HG03460 (cell line): ENCODE results near the gene SRRT.
A peak's percentile ranks its signal among the peaks of the same experiment; 100 is the strongest.

Experiments used
- ATAC-seq: cut with Tn5 transposase; IDR thresholded peaks from one replicate; pipeline ENCODE4 v1.9.1; 2021; ENCODE audit not compliant: unreplicated experiment

SRRT gene

DNA sequence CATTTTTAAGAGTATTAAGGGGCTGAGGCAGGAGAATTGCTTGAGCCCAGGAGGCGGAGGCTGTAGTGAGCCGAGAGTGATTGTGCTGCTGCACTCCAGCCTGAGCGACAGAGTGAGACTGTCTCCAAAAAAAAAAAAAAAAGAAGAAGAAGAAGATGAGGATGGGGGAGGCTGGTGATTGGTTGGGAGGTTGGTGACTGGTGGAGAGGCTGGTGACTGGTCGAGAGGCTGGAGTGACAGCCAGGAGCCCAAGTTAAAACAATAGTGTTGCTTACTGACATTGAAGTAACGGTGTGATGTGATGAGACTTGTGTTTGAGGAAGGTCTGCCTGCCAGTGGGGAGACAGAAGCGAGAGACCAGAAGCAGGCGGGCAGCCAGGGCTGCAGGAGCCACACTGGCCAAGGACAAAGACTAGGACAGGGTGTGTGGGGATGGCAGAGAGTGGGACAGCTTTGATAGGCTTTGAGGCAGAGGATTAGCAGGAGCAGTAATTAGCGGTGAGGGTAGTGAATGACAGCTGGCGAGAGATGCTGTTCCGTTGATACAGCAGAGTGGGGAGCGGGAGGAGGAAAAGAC is 4.9 kb downstream of the SRRT start:
- ATAC-seq: no peak

DNA sequence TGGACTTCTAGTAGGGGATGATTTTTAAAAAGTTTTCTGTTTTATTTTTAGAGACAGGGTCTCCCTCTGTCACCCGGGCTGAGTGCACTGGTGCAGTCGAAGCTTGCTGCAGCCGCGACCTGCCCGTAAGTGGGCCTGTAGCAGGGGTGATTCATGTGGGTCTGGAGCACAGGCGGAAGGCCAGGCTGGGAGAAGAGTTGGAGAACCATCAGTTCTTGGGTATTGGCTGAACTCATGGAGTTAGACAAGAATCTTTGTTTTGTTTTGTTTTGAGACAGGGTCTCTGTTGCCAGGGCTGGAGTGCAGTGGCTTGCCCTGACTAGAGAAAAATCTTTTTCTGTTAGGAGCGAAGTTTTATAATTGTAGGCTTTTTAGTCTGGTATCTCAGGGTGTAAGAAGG is 5.7 kb downstream of the SRRT start:
- no peak for ATAC-seq

DNA sequence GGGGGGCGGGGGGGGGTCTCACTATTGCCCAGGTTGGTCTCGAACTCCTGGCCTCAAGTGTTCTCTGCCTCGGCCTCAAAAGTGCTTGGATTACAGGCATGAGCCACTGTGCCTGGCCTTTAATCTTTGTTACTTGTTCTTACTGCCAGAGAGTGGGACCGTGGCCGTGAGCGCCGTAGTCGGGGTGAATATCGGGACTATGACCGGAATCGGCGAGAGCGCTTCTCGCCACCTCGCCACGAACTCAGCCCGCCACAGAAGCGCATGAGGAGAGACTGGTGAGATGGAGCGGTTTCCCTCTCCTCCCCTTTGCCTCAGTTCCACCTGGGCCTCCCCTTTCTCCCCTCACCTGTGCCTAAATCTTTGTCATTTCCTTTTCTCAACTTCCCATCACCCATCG is 6.2 kb downstream of the SRRT start:
- no peak for ATAC-seq

DNA sequence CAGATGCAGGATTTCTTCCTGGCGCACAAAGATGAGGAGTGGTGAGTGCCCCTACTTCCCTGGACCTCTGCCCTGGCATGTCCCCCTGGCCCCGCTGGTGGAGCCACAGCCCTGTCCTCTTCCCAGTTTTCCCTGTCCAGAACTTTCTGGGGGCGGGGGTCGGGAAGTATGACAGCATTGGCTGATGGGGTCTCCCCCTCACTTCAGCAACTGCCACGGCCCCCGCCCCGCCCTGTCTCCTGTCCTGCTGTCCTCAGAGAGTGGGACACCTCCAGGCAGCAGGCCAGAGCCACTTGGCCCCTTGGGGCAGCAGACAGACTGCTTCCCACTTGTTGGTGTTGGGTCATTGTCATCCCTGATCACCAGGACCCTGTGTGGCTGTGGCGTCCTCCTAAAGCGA is 7.3 kb downstream of the SRRT start:
- ATAC-seq: no peak

DNA sequence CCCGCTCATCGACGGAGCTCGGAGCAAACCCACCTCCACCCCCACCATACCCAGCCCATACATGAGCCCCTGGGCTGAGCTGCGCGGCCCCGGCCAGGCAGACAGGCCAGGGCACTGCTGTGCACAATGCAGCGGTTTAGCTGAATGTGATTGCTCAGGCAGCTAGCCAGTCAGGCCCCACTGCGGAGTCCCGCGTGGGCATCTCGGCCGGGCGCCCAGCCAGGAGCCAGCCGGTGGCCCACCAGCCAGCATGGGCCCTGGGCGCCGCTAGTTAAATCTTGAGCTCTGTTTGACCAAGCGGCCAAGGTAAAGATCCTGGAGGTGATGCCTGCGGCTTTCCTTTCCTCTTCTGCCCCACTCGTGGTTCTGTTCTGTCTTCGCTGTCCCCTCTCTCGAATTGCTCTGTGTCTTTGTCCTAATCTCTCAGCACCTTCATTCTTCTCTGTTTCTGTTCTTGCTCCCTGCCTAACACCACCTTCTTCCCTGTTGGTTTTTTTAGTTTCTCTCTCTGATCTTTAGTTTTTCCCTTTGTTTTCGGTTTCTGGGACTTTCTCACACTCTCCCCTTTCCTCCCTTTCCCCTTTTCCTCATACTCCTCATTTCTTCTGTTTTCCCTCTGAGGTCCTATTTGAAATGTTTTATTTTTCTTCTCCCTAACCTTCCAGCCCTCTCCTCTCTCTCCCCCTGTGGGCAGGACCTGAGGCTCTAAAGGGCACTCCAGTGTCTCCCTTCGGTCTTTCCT is 8.1 kb downstream of the SRRT start:
- no peak for ATAC-seq

DNA sequence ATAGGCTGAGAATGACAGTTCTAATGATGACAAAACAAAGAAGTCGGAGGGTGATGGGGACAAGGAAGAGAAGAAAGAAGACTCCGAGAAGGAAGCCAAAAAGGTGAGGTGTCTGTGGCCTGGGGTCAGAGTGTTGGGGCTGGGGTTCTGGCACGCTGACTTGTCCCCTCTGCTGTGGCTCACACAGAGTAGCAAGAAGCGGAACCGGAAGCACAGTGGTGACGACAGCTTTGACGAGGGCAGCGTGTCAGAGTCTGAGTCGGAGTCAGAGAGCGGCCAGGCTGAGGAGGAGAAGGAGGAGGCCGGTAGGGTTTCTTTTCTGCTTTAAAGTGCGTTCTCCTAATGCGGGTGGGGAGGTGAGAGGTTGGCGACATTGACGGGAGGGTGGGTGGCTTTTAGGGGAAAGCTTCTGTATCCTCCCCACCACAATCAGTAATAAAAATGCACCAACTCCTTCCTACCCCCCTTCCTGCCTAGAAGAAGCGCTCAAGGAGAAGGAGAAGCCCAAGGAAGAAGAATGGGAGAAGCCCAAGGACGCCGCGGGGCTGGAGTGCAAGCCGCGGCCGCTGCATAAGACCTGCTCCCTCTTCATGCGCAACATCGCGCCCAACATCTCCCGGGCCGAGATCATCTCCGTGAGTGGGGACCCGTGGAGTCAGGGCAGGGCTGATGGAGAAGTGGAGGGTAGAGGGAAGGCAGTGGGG is 10.0 kb downstream of the SRRT start:
- no peak for ATAC-seq

DNA sequence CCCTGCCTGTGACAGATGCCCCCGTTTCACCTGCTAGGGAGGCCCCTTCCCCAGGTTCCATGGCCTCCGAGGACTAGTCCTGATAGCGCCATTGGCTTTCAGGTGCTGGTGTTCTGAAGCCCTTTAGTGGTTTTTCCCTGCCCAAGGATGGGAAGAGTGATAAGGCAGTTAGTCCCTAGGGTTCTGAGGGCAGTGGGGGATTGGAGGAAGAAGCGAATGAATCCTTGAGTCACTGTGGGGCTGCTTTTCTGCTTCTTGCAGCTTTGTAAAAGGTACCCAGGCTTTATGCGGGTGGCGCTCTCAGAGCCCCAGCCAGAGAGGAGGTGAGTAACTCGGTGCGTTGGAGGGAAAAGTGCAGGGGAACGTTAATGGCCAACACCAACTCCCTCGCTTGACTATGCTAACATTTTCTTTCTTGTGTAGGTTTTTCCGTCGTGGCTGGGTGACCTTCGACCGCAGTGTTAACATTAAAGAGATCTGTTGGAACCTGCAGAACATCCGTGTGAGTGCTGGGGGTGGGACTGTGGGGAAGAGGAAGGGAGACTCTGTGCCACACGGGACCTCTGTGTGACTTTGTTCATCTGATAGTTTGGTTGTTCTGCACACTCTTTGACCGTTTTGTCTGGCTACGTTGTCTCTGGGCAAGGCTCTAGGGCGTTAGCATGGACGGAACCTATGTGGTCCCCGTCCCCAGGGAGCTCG is 10.7 kb downstream of the SRRT start:
- ATAC-seq: no peak

DNA sequence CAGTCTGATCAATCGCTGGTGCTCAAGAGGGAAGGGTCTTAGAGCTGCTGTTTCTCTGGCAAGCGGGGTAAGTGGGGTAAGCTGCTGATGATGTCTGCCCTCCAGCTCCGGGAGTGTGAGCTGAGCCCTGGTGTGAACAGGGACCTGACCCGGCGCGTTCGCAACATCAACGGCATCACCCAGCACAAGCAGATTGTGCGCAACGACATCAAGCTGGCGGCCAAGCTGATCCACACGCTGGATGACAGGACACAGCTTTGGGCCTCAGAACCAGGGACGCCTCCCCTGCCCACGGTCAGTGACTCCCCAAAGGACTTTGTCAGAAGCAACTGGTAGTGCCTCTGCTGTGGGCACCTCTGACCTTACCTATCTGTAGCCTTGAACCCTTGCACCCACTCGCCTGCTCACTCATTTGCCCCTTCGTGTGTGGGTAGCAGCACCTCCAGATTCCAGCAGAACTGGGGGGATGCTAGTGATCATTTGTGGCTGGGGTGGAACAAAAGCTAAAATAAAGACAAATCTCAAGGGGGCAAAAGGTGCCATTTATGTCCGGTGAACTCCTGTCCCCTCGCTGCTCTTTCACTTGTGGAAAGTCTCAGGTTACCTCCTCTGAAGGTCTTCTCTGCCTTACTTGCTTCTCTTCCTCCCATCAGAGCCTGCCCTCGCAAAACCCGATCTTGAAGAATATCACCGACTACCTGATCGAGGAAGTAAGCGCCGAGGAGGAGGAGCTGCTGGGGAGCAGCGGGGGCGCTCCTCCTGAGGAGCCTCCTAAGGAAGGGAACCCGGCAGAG is 11.4 kb downstream of the SRRT start:
- ATAC-seq: no peak

DNA sequence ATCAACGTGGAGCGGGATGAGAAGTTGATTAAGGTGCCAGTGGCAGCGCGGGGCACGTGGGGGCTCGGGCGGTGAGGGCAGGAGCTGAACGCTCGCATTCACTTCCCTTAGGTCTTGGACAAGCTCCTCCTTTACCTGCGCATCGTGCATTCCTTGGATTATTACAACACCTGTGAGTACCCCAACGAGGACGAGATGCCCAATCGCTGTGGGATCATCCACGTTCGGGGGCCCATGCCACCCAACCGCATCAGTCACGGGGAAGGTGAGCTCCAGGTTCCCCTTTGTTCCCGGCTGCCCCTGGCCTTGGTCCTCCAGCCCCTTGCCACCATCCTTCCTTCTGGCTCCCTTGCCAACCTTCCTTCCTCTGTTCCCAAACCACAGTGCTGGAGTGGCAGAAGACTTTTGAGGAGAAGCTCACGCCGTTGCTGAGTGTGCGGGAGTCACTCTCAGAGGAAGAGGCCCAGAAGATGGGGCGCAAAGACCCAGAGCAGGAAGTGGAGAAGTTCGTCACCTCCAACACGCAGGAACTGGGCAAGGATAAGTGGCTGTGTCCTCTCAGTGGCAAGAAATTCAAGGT is 12.1 kb downstream of the SRRT start:
- ATAC-seq: no peak

DNA sequence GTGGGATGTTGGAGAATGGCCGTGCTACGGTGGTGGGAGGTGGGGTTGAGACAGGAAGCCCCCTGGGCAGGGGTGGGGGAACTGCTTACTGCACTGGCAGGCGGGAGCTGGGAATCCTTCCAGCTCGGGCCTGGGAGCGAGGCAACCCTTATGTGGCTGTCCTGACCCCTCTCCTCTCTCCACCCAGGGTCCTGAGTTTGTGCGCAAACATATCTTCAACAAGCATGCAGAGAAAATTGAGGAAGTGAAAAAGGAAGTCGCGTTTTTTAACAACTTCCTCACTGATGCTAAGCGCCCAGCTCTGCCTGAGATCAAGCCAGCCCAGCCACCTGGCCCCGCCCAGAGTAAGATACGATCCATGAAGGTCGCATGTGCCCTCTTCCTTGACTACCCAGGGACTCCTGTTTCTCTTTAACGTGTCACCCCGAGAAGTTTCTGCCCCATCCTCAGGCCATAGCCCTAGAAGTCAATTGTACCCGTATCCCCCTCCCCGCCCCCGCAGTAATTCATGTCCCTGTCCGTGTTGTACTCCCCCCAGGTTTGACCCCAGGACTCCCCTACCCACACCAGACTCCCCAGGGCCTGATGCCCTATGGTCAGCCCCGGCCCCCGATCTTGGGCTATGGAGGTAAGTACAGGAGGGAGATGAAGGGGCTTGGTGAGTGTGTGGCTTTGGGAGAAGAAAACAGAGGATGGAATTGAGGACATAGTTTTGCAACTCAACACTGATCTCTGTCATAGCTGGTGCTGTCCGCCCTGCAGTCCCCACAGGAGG is 12.8 kb downstream of the SRRT start:
- ATAC-seq: peak; percentile 38

DNA sequence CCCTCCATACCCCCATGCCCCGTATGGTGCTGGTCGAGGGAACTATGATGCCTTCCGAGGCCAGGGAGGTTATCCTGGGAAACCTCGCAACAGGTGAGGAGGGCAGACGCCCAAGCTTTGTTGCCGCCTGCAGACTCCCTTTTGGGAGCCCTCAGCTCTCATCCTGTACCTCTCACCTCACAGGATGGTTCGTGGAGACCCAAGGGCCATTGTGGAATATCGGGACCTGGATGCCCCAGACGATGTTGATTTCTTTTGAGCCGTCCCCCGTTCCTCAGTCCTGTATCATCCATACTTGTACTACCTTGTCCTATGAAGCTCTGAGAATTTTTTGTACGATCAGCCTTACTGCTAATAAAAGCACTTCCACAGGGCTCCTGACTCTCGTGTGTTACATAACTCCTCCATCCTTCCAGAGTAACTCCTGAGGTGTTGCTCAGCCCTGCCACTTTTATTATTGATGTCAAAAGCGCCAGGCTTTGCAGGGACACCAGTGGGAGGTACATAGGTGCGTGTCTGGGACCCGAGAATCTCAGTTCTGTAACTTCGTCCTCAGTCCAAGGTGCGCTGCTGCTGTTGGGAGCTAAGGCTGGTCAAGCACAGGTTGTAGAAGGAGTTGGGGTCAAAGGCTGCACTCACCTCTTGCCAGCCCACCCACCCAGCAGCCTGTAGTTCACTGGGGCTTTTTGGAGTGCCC is 13.5 kb downstream of the SRRT start:
- no peak for ATAC-seq

DNA sequence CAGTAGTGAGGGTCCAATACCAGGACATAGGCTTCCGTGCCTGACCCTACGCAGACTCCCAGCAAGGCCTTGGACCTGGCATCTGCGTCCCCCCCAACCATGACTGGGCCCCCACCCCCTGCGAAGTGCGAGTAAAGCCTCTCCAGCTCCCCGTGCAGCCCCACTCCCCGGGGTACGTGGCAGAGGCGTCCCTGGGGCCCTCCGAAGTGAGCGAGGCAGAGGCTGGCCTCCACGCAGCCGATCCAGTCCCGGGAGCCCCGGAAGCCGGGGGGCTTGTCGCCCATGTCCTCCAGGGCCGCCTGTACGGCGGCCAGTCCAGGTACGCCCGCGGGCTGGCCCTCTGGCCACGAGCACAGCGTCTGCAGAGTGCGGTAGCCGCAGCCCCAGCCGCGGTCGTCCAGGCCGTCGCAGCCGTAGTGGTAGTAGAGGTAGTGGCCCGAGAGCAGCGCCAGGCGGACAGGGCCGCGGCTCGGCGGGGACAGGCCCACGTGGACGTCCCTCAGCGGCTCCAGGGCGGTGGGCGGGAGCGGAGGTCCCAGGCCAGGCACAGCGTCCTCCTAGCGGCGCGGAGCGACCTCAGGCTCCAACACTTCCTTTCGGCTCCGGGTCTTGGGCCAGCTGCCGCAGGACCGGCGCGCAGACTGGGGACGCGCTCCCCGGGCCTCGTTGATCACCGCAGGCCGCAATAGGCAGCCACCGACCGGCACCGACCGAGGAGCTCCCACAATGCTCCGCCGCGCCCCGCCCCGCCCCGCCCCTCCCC is 14.3 kb downstream of the SRRT start, which contains the start of gene UFSP1:
Gene UFSP1, minus strand, starts transcription at position 728 of the 763 bp plus-strand sequence. Its CDS starts 444 bp downstream, at position 284.
- peak; percentile 16 for ATAC-seq

DNA sequence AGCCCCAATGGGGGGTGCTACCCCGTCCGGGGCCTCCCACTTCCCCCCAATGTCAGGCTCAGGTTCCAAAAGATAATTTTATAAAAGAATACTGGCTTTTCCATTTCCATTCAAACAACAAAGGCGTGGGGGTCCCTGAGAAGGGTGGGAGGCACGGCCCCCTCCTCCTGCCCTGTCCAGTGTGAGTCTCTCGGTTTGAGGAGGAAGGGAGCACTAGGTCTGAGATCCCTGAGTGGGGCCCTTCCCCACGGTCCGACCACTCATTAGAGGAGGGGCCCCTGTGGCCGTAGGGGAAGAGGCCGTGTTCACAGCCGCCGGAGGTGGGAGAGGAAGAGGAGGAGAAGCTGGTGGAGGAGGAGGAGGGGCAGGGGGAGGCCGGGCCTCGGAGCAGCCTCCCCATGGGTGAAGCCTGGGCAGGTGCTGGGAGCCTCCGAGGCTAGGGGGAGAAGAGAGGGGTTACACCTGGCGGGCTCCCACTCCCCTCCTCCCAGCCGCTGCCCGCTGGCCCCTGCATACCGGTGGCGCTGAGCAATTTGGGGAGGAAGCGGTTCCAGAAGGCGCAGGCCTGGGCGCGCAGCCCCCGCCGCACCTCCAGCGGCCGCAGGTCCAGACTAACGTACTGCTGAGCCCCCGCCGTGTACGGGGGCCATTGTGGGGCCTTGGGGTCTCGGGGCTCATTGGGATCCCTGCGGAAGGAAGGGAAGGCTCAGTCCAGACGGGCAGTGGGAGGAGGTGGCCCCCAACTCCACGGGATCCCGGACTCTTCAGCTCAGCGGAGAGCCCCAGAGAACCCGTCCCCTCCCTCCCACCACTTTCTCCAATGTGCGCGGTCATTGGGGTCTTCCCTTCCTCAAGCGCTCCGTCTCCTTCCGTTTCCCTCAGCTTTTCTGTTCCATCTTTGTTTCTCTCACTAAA is 16.0 kb downstream of the SRRT start:
- no peak for ATAC-seq

DNA sequence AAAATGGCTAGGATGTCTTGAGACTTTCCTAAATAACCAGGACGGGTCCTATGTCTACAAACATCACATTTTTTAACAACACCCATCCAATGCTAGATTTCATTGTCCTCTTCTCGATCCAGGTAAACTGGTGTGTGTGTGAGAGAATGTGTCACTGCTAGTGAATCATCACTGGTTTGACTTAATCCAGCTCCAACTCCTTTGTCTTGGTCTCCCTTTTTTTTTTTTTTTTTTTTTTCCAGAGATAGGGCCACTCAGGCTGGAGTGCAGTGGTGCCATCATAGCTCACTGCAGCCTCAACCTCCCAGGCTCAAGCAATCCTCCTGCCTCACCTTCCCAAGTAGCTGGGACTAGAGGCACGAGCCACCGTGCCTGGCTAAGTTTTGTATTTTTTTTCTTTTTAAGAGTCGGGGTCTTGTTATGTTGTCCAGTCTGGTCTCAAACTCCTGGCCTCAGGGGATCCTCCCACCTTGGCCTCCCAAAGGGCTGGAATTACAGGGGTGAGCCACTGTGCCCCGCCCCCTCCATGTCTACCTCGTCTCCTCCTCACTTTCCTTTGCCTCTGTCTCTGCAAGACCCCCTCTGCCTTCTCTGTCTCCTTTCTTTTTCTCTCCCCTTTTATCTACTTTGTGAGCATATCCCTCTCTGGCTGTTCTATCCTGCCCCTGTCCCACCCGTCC is 16.8 kb downstream of the SRRT start:
- ATAC-seq: no peak

DNA sequence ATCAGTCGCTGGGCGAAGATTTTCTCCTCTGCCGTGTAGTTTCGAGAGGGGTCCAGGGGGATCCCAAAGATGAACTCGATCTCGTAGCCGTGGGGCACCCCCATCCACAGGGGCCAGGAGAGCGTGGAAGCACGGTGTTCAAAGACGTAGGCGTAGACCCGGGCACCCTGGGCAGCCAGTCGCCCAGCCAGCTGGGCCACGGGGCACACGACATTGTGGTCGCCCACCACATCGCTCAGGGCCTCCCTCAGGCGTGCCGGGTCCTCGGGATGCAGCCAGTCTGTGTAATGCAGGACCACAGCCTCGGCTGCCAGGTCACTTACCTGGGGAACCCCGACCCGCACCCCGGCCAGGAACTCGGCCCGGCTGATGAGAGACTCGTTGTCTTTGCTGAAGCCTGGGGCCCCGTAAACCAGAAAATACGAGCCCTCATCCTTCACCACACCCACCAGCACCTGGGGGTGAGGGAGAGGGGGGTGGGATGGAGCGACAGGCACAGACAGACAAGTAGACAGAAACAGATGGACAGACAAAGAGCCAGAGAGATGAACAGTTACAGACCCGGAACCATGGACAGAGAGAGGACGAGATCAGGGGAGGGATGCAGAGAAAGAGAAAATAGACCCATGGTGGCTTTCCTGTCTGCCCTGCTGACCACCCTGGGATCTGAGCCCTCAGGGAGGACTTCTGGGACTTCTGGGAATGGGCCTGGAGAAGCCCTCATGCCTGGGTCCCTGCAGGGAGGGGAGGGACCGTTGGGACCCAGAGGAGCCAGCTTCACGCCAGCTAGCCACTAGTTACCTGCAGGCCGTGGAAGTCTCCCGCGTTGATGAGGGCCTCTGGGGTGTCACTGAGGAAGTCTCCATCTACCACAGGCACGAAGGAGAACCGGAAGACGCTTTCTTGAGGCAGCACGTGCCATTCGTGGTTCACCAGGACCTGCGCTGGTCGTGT is 17.7 kb downstream of the SRRT start:
- ATAC-seq: no peak
